AG04449 (cell line): ENCODE measurements around the gene KRT16.
"Not testable (repeated sequence)": the region's sequence is repeated elsewhere in the genome, so short reads cannot be mapped to it uniquely, and the experiment has no call there.

Experiments
- CTCF ChIA-PET: fragments of 350-600 bp; formaldehyde crosslinking; extraction: SDS; loops from one replicate; lab custom pipeline; 2021; ENCODE audit warnings: antibody characterized with exemption; lab: Yijun Ruan, JAX
- POLR2A ChIA-PET: fragments of 400-600, 350-600 bp; formaldehyde crosslinking; extraction: SDS; loops from one replicate; lab custom pipeline; 2020; ENCODE audit warnings: antibody characterized with exemption, inconsistent platforms; lab: Yijun Ruan, JAX
- DNase-seq: peaks from one replicate; pipeline ENCODE4 v3.0.0-alpha.2; 2010; ENCODE audit warnings: low read depth, low spot score
- H3K4me3 ChIP-seq: 2 replicates; pipeline ENCODE4 v1.5.1; 2011; ENCODE audit warnings: low read depth, mild to moderate bottlenecking, control low read depth, low read length
- TF ChIP-seq, protein P1 (sequence below): IDR thresholded peaks from one replicate; pipeline ENCODE4 v1.5.1; 2011; ENCODE audit warnings: mild to moderate bottlenecking, moderate library complexity, low read length, control low read depth, inconsistent platforms; ENCODE audit not compliant: insufficient read depth; ENCODE audit errors: missing control alignments

The KRT16 gene

DNA sequence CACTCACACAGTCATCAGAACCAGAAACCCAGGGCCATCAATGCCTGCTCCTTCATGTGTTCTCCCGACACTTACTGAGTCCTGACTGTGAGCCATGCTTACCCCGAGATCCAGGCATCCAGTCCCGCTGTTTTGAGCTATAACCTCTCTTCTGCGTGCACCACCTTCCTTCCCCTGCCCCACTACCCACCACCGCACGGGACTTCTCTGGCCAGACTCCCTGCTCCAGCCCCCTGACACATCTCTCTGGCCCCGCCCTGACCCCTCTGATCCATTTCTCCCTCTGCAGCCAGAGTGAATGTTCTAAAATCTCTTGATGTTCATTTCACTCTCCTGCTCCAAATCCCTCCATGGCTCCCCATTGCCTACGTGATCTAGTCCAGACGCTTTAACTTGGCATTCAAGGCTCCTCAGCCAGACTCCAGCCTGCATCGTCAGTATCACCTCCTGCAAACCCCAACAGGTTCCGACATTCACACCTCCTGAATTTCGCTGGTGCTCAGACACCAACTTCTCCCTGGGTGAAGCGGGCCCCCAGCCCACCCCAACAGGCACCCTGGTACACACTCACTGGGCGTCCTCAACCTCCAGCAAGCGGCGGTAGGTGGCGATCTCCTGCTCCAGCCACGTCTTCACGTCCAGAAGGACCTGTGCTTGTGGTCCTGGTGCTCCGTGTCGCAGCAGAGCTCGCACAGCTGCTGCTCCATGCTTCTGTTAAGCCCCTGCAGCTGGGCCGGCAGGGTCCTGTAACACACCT, 14.9 kb upstream of the KRT16 start:
- CTCF ChIA-PET = interaction anchor here (1.4 to 3.8 kb wide), 3 partner anchors 18 to 78 kb away, joined by 4 to 19 read pairs (median 12); no protein-coding TSS in a partner anchor
- TF ChIP-seq, protein P1, sequence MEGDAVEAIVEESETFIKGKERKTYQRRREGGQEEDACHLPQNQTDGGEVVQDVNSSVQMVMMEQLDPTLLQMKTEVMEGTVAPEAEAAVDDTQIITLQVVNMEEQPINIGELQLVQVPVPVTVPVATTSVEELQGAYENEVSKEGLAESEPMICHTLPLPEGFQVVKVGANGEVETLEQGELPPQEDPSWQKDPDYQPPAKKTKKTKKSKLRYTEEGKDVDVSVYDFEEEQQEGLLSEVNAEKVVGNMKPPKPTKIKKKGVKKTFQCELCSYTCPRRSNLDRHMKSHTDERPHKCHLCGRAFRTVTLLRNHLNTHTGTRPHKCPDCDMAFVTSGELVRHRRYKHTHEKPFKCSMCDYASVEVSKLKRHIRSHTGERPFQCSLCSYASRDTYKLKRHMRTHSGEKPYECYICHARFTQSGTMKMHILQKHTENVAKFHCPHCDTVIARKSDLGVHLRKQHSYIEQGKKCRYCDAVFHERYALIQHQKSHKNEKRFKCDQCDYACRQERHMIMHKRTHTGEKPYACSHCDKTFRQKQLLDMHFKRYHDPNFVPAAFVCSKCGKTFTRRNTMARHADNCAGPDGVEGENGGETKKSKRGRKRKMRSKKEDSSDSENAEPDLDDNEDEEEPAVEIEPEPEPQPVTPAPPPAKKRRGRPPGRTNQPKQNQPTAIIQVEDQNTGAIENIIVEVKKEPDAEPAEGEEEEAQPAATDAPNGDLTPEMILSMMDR = no peak
- POLR2A ChIA-PET = no interaction called here

DNA sequence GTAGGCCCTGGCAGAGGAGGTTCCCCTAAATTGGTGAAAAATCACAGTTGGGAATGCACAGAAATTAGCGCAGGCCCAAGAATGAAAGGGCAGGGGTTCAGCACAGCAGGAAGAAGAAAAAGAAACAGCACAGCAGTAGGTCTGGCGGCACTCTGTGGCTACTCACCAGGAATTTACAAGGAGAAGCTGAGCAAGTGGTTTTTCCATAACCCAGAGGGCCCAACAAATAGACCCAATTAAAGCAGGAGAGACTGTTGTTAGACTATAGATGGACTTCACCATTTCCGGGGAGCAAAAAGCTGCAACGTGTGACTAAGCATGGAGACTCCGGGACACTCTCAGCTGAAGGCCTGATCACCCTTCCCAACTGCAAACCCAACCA, 14.3 kb upstream of the KRT16 start:
- CTCF ChIA-PET = interaction anchor here (1.4 to 3.8 kb wide), 2 partner anchors 18 to 22 kb away, joined by 4 to 19 read pairs; no protein-coding TSS in a partner anchor
- DNase-seq, POLR2A ChIA-PET, H3K4me3 ChIP-seq: not testable (repeated sequence)

More for the DNA sequence above, 14.9 kb upstream of the KRT16 start:
- no peak for DNase-seq
- H3K4me3 ChIP-seq = no peak overlapping the region

DNA sequence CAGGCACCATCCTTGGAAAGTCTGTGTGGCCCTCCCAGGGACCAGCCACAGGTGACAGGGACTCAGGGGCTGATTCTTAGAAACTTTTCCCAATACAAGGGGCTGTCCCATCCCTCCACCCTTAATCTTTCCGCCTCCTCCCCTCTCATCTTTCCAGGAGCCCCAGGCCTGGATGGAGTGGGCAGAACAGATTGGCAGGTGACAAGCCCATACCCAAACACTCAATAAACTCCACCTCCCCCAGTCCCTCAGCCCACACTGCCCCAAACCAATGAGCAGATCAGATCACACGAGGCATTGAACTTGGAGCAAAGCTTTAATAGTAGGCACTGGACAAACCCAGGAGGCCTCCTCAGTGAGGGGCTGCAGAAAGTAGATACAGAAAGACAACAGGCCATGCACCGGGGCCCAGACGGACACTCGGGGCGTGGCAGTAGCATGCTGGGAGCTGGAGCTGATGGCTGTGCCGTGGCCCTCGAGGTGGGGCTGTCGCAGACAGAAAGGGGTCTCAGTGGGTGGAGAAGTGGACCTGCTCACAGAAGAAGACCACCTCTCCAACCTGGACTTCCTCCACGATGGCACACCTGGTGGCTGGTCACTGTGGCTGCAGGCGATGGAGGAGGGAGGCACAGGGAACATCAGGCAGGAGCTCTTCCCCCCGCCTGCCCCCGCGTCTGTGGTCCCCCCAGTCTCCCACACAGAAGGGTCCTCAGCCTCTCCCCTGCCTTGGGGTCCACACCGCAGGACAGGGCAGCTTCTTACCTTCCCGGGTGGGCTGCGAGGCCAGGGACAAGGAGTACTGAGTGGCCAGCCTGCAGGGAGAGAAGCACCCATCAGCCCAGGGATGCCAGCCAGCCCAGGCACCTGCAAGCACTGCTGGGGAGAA, 13.7 kb upstream of the KRT16 start:
- POLR2A ChIA-PET, H3K4me3 ChIP-seq, CTCF ChIA-PET, DNase-seq: not testable (repeated sequence)

DNA sequence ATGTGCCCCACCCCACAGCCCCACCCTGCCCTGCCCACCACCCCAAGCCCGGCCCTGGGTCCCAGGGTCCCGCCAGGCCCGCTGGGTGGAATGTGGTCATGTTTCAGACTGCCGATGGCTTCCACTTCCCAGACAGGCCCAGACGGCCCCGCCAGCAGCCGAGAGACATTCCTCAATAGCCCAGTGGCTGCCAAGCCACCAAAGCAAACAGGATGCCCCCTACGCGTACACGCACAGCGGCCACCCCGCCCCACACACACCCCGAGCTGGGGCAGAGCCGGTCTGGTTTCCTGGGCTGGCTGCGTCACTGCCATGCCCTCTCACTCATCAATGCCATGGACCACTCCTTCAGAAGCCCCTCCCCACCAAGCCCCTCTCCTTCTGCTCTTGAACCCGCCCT, 13.0 kb upstream of the KRT16 start:
- H3K4me3 ChIP-seq = no peak overlapping the region
- ChIA-PET POLR2A (no interaction called here), CTCF (no interaction called here)
- TF ChIP-seq, protein P1 = no peak
- DNase-seq = no peak

DNA sequence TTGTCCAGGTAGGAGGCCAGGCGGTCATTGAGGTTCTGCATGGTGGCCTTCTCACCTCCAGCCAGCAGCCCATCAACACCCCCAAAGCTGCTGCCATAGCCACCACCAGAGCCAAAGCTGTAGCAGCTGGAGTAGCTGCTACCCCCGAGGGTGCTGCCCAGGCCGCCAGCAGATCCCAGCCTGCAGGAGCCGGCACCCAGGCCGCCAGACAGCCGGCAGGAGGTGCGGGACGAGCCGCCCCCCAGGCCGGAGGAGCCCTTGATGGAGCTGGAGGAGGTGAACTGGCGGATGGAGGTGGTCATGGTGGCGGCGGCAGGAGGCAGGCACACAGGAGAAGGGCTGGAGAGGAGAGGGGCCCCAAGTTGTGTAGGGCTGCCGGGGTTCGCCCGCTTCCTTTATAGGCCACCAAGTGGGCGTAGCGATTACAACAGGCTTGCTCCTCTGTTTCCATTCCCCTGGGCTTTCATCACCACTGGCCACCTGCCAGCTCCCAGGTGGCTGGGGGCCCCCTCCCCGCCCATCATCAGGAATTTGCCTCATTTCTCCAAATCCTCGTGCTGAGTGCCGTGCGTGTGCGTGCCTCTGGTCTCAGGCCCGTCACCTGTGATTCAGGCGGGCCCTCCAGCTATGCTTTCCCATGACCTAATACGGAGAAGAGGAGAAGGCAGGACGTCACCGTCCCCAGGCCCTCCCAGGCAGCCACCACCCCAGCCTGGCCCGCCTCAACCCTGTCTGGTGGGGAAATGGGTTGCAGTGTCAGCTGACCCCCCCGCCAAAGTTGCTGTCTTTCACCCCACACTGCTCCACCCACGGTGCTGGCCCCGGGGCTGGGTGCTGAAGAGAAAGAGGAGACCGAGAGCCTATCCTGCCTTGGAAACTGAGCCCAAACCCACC, 11.9 kb upstream of the KRT16 start, which contains the start of gene KRT17:
KRT17 (minus strand) TSS at position 368 of the 894 bp plus-strand sequence; CDS start at position 302, 66 bp downstream.
- no peak within 1 kb of the TSS for H3K4me3 ChIP-seq
- POLR2A ChIA-PET = no interaction called here
- DNase-seq = no peak
- CTCF ChIA-PET = interaction anchor here (1.1 to 3.3 kb wide), 3 partner anchors 24 to 767 kb away, joined by 3 to 21 read pairs (median 5); no protein-coding TSS in a partner anchor
- TF ChIP-seq, protein P1 = no peak

DNA sequence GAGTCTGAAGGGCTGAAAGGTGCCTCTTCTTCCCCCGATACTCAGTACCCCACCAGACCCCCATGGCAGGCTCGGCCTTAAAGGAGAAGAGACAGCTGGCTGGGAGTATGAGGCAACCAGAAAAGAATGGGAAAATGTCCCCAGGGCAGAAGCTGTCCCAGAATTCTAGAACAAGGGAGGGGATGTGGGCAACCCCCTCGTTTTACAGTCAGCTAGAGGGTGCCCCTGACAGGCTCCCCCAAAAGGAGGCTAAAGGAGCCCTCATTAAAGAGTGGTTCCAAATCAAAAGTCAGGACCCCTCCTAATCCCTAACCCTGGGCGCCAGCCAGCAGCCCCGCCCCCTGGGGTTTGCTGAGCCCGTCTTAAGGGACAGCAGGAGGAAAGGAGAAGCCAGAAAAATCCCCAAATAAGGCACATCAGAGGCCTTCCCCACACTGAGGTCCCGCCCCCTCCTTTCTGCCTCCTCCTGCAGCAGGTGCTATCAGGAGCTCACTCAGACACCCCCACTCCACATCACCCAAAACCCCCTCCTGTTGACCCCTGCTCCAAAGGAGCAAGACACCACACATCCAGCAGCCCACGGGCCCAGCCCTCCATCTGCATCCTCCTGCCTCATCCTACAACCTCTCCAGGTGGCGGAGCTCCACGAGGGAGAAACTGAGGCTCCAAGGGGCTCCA, 10.8 kb upstream of the KRT16 start:
- POLR2A ChIA-PET = not testable (repeated sequence)
- CTCF ChIA-PET = interaction anchor here (0.9 to 3.3 kb wide), 4 partner anchors 25 to 766 kb away, joined by 3 to 21 read pairs (median 4); no protein-coding TSS in a partner anchor

DNA sequence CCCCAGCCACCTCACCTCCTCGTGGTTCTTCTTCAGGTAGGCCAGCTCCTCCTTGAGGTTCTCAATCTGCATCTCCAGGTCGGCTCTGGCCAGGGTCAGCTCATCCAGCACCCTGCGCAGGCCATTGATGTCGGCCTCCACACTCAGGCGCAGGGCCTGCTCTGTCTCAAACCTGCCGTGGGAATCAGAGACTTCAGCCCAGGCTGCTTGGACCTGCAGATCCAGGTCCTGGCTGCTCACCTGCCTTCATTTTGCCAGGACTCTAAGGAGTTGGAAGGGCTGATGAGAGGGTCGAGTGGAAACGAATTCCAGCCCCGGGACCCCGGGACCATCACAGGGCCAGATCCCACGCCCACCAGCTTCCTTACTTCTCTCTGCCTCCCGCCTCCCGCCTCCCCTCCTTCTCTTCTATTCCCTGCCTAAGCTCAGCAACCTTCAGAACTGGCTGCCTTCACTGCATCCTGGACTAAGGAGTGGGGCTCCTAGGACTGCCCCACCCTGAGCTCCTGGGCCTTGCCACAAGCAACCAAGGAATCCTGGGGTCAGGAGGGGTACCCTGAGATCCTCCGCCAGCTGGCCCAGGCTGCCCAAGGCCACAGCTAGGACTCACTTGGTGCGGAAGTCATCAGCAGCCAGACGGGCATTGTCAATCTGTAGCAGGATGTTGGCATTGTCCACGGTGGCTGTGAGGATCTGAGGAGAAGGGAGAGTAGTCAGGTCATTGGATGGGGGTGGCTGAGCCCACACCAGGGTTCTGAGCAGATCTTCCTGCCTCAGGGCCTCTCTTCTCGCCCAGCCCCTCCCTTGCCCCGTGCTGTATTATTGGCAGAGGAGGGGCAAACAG, 10.0 kb upstream of the KRT16 start:
- POLR2A ChIA-PET, DNase-seq, H3K4me3 ChIP-seq: not testable (repeated sequence)
- CTCF ChIA-PET = interaction anchor here (1.0 to 3.3 kb wide), 3 partner anchors 26 to 74 kb away, joined by 3 to 21 read pairs (median 5); no protein-coding TSS in a partner anchor

More for the DNA sequence above, 10.8 kb upstream of the KRT16 start:
- H3K4me3 ChIP-seq, DNase-seq: not testable (repeated sequence)
